CD4-positive, CD25-positive, alpha-beta regulatory T cell (primary cell): ENCODE measurements around the gene FYN. TPM values are rescaled to one million over a fixed set of nuclear protein-coding genes. Genes with fewer than 3 reads are reported as not detected.

Experiments used
- ATAC-seq, 2 donors: fragments of 150-1000 bp; cut with Tn5 transposase; one replicate each; pipeline ENCODE4 v1.10.0; 2021; ENCODE audit warnings: low read depth in 2 of 2, moderate number of reproducible peaks in 2 of 2, moderate library complexity in 1 of 2
- DNase-seq, 3 donors: peaks; one replicate each; pipeline versions ENCODE4 v3.0.0 to v3.0.0-alpha.2; 2012 to 2022; ENCODE audit warnings: mixed read lengths in 1 of 3
- H3K27ac ChIP-seq: one replicate; pipeline ENCODE4 v1.7.0; 2013; ENCODE audit warnings: mild to moderate bottlenecking, low read length; ENCODE audit not compliant: insufficient read depth, poor library complexity, severe bottlenecking
- H3K27me3 ChIP-seq: one replicate; pipeline ENCODE4 v1.7.0; 2013; ENCODE audit warnings: low read length; ENCODE audit not compliant: control insufficient read depth, insufficient read depth
- H3K36me3 ChIP-seq: one replicate; pipeline ENCODE4 v1.7.0; 2013; ENCODE audit warnings: mild to moderate bottlenecking, low read length, moderate library complexity; ENCODE audit not compliant: control insufficient read depth, insufficient read depth
- H3K4me1 ChIP-seq: 2 replicates; pipeline ENCODE4 v1.7.0; 2013; ENCODE audit warnings: mild to moderate bottlenecking, low read length; ENCODE audit not compliant: insufficient read depth, control insufficient read depth, poor library complexity, severe bottlenecking
- H3K4me3 ChIP-seq: one replicate; pipeline ENCODE4 v1.7.0; 2013; ENCODE audit warnings: low read depth, mild to moderate bottlenecking, low read length, moderate library complexity
- H3K9me3 ChIP-seq, 2 experiments: 1 replicate in 1 of 2; 2 replicates in 1 of 2; pipeline ENCODE4 v1.7.0; 2013; ENCODE audit warnings: low read length in 2 of 2, mild to moderate bottlenecking in 1 of 2, moderate library complexity in 1 of 2; ENCODE audit not compliant: control insufficient read depth in 2 of 2
- H3K27ac Mint-ChIP-seq, 3 donors: one replicate each; pipeline ENCODE4 v1.8.0; 2020 to 2022; ENCODE audit warnings: mild to moderate bottlenecking in 3 of 3, mixed read lengths in 3 of 3, moderate library complexity in 2 of 3
- H3K27me3 Mint-ChIP-seq: one replicate; pipeline ENCODE4 v1.8.0; 2022; ENCODE audit warnings: mild to moderate bottlenecking, mixed read lengths
- H3K36me3 Mint-ChIP-seq: one replicate; pipeline ENCODE4 v1.8.0; 2020; ENCODE audit warnings: mixed read lengths
- H3K4me1 Mint-ChIP-seq, 4 donors: one replicate each; pipeline ENCODE4 v1.8.0; 2020 to 2022; ENCODE audit warnings: mixed read lengths in 4 of 4, mild to moderate bottlenecking in 1 of 4
- H3K4me3 Mint-ChIP-seq, 4 donors: one replicate each; pipeline ENCODE4 v1.8.0; 2020 to 2022; ENCODE audit warnings: mild to moderate bottlenecking in 4 of 4, mixed read lengths in 4 of 4, moderate library complexity in 3 of 4
- H3K9me3 Mint-ChIP-seq, 7 donors: one replicate each; pipeline ENCODE4 v1.8.0; 2020 to 2022; ENCODE audit warnings: mixed read lengths in 7 of 7, mild to moderate bottlenecking in 3 of 7, moderate library complexity in 2 of 7
- polyA plus RNA-seq, 4 donors: library from polyadenylated mRNA; unstranded; fragments of 300-500 nt; fragmentation: Illumina TruSeq; gene quantifications; one replicate each; pipeline ENCODE4 v1.2.3, GENCODE V29; 2021
- total RNA-seq: library from RNA; stranded (reverse); gene quantifications from one replicate; pipeline ENCODE4 v1.2.3, GENCODE V29; 2022

The FYN gene
- total and polyA plus RNA-seq, 5 donors from 2014 or later: 267 to 592 (median 295) TPM

DNA sequence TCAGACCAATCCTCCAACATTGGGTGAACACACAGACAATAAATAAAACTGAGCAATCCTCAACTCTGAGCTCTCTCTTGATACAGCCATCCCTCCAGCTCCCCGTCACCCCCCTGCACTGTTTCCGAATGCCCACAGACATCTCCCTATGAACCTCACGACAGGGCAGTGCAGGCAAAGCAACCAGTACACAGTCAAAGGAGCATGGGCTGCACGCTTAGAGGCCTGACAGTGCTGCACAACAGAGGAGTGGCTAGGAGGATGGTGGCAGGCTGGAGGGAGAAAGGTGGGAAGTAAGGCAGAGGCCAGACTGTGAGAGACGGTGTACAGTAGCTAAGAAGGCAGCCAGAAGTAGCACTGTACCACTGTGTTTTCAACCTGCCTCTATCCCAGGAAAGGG lies 24.0 kb downstream of the FYN start:
- H3K4me3 Mint-ChIP-seq: peak overlapping the region in 3 of 4 donors; percentile 14 to 76 (median 71)
- H3K36me3 ChIP-seq: peaks cover 15% of the 10 kb centered on the region
- peaks cover 30% of the 10 kb centered on the region for H3K36me3 Mint-ChIP-seq
- no peak overlapping the region for H3K27ac ChIP-seq
- DNase-seq (no peak), ATAC-seq (no peak)
- H3K9me3 Mint-ChIP-seq: no peaks in the 10 kb centered on the region
- no peak overlapping the region for H3K4me3 ChIP-seq
- no peaks in the 10 kb centered on the region for H3K27me3 Mint-ChIP-seq
- no peaks in the 10 kb centered on the region for H3K9me3 ChIP-seq
- H3K27me3 ChIP-seq: no peaks in the 10 kb centered on the region
- H3K4me1 ChIP-seq: peaks cover 93% of the 10 kb centered on the region
- peak overlapping the region; percentile 70 to 84 (median 71) for H3K27ac Mint-ChIP-seq
- H3K4me1 Mint-ChIP-seq: peaks cover 55 to 89% (median 71%) of the 10 kb centered on the region in 4 donors

DNA sequence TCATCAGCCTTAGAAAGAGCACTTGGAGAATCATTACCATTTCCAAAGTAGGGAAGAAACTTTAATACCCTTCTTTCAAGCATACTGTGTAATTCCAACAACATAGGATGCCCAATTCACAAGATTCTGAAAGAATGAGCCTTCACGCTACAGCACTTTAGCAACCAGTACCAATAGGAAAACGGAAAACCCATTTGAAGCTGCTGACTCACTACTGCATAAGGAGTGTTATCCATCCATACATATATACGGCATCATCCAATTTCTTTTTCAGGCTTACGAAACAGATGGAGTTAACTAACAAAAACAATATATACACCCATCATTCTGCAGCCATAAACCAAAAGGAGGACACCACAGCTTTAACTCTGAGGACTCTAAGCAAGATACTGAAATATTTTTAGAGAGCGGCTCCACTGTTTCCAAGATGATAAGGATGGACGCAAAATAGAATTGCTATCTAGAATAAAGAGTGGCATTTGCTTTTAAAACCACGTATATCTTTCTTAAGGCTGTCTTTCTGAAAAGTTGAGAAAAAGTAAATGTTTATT lies 24.9 kb downstream of the FYN start:
- Histone ChIP-seq H3K4me3 (peak overlapping the region; percentile 6), H3K27me3 (no peaks in the 10 kb centered on the region), H3K4me1 (peaks cover 93% of the 10 kb centered on the region), H3K9me3 (no peaks in the 10 kb centered on the region), H3K27ac (peak overlapping the region; percentile 86), H3K36me3 (peaks cover 15% of the 10 kb centered on the region)
- H3K27ac Mint-ChIP-seq: no peak overlapping the region
- DNase-seq: no peak
- H3K4me1 Mint-ChIP-seq: peaks cover 46 to 79% (median 67%) of the 10 kb centered on the region in 4 donors
- no peaks in the 10 kb centered on the region for H3K27me3 Mint-ChIP-seq
- peak overlapping the region in 2 of 4 donors; percentile 15 to 69 for H3K4me3 Mint-ChIP-seq
- no peak for ATAC-seq
- peaks cover 26% of the 10 kb centered on the region for H3K36me3 Mint-ChIP-seq
- H3K9me3 Mint-ChIP-seq: no peaks in the 10 kb centered on the region

DNA sequence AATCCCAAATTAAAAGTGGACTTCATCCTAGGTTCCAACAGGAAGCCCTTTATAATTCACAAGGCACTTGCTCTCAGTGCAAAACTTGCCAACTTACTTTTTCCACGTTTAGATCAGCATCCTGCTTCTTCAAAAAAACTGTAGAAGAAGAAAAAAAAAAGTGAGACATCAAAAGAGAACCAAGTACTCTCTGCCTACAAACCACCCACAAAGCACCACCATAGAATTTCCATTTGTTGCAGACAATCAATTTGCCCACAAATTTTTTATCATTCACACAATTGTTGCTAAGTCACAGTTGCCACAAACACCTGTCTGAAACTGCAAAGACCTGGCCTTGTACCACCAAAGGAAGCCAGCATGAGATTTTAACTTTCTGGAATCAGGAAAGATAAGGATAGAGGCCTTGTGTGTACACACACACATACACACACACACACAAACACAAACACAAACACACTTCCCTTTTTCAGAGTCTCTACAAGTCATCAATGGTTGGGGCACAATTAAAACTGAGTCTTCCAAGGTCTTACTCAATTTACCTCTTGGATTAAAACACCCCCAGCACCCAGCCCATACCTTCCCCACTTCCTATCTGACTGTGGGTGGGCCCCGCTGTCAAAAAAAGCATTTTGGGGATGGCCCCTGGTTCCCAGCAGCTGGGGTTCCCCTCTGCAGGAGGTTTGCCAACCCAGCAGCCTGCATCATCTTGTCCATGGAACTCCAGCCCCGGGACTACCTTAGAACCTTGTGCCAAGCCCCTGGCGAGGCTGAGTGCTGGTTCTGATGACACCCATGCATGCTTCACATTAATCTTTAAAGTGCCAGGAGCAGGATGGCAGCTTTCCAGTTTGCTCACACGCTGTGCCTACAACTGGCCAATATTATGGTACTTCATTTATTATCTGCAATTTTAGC lies 26.5 kb downstream of the FYN start:
- Mint-ChIP-seq H3K9me3 (no peaks in the 10 kb centered on the region), H3K4me1 (peaks cover 30 to 65% (median 53%) of the 10 kb centered on the region in 4 donors), H3K36me3 (peaks cover 14% of the 10 kb centered on the region), H3K27ac (peak overlapping the region in 1 of 3 donors; percentile 86), H3K27me3 (no peaks in the 10 kb centered on the region), H3K4me3 (peak overlapping the region in 3 of 4 donors; percentile 37 to 48 (median 42))
- H3K4me3 ChIP-seq: peak overlapping the region; percentile 37
- peak overlapping the region; percentile 86 for H3K27ac ChIP-seq
- no peak for ATAC-seq
- no peaks in the 10 kb centered on the region for H3K27me3 ChIP-seq
- peaks cover 93% of the 10 kb centered on the region for H3K4me1 ChIP-seq
- peaks cover 15% of the 10 kb centered on the region for H3K36me3 ChIP-seq
- peak in 2 of 3 donors; percentile 67 to 70 for DNase-seq
- no peaks in the 10 kb centered on the region for H3K9me3 ChIP-seq

DNA sequence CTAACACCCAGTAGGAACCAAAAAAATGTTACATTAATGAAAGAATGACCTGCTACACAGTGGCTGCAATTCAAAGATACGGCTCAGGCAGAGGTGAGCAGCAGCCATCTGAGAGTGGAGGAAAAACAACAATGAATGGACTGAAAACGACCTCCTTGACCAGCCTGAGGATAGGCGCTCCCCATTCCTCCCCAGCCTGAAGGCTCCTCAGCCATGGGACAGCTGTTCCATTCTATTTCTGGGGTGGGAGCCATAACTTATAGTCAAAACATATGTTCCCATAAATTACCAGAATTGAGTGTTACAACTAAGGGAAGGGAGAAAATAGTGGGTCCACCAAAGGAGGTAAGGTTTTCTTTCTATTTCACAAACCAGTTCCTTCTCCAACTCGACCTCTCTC lies 27.2 kb downstream of the FYN start:
- H3K27me3 Mint-ChIP-seq: no peaks in the 10 kb centered on the region
- no peaks in the 10 kb centered on the region for H3K9me3 Mint-ChIP-seq
- Histone ChIP-seq H3K27me3 (no peaks in the 10 kb centered on the region), H3K36me3 (peaks cover 11% of the 10 kb centered on the region), H3K4me1 (peaks cover 93% of the 10 kb centered on the region), H3K27ac (peak overlapping the region; percentile 86), H3K4me3 (peak overlapping the region; percentile 72), H3K9me3 (no peaks in the 10 kb centered on the region)
- peak overlapping the region in 2 of 4 donors; percentile 42 to 48 for H3K4me3 Mint-ChIP-seq
- ATAC-seq (no peak), DNase-seq (no peak)
- H3K27ac Mint-ChIP-seq: peak overlapping the region in 1 of 3 donors; percentile 86
- H3K36me3 Mint-ChIP-seq: peaks cover 14% of the 10 kb centered on the region
- H3K4me1 Mint-ChIP-seq: peaks cover 23 to 58% (median 46%) of the 10 kb centered on the region in 4 donors

DNA sequence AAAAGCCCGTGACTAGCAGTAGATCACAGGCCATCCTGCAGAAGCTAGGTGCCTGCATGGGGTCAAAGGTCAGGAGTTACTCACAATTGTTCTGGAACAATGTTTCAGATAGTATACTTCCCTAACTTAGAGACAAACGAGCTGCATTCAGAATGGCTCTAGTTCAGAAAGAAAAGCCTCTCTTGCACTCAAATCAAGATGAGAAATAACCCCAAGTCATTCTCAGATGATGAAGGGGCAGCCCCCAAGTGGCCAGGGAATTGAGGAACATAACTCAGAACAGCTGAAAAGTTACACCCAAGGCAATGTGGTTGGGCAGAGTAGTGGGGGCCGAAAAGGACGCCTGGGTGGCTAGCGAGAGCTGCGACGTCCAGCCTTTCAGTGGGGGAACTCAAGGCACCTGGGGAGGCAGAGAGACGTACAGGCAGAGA lies 27.8 kb downstream of the FYN start:
- Mint-ChIP-seq H3K4me3 (peak overlapping the region in 2 of 4 donors; percentile 18 to 42), H3K36me3 (peaks cover 14% of the 10 kb centered on the region), H3K4me1 (peaks cover 17 to 57% (median 43%) of the 10 kb centered on the region in 4 donors), H3K27ac (no peak overlapping the region), H3K27me3 (no peaks in the 10 kb centered on the region), H3K9me3 (no peaks in the 10 kb centered on the region)
- ATAC-seq: no peak
- H3K4me1 ChIP-seq: peaks cover 93% of the 10 kb centered on the region
- H3K27me3 ChIP-seq: no peaks in the 10 kb centered on the region
- peaks cover 11% of the 10 kb centered on the region for H3K36me3 ChIP-seq
- H3K9me3 ChIP-seq: no peaks in the 10 kb centered on the region
- peak overlapping the region; percentile 86 for H3K27ac ChIP-seq
- DNase-seq: no peak
- peak overlapping the region; percentile 72 for H3K4me3 ChIP-seq

DNA sequence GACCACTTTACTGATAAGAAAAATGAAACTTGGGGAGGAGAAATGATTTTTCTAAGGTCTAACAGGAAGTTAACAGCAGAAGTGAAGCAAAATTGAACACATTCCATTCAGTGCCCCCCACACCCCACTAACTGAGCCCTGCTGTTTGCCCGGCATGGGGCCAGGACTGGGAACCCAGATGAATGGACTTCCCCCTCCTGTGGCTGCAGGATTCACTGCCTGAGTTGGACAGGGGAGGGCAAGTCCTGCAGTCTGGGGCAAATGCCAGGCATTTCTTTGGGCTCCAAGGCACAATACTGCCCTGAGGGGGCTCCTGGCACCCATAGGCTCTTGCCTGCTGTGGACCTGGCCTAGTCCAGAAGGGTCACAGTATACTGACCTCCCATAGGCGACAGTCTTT lies 28.3 kb downstream of the FYN start:
- ATAC-seq: no peak
- Mint-ChIP-seq H3K27me3 (no peaks in the 10 kb centered on the region), H3K27ac (no peak overlapping the region), H3K4me1 (peaks cover 12 to 57% (median 41%) of the 10 kb centered on the region in 4 donors), H3K9me3 (no peaks in the 10 kb centered on the region), H3K4me3 (peak overlapping the region in 2 of 4 donors; percentile 17 to 78), H3K36me3 (peaks cover 10% of the 10 kb centered on the region)
- no peaks in the 10 kb centered on the region for H3K9me3 ChIP-seq
- H3K27me3 ChIP-seq: no peaks in the 10 kb centered on the region
- no peak for DNase-seq
- H3K27ac ChIP-seq: peak overlapping the region; percentile 86
- H3K4me3 ChIP-seq: peak overlapping the region; percentile 72
- H3K36me3 ChIP-seq: peaks cover 11% of the 10 kb centered on the region
- peaks cover 93% of the 10 kb centered on the region for H3K4me1 ChIP-seq

DNA sequence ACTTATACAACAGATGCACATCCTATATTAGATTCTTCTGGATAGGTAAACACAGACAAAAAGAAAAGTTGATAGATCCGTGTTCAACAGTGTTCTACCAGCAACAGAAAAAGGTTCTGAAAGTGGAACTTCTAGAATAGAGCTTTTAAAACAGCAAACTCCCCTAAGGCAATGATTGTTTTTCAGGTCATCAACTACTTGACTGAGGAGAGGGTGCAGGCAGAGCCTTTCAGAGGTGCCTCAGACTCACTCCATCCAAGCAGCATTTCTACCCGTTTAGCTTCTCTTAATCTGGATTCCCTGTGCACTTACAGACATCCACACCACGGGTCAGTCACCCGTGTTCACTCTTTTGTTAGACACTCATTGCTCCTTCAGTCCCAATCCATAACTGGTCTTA lies 28.9 kb downstream of the FYN start:
- peak overlapping the region in 2 of 4 donors; percentile 17 to 78 for H3K4me3 Mint-ChIP-seq
- Histone ChIP-seq H3K4me3 (peak overlapping the region; percentile 72), H3K4me1 (peaks cover 93% of the 10 kb centered on the region), H3K27ac (peak overlapping the region; percentile 86), H3K27me3 (no peaks in the 10 kb centered on the region), H3K36me3 (peaks cover 9% of the 10 kb centered on the region), H3K9me3 (no peaks in the 10 kb centered on the region)
- H3K4me1 Mint-ChIP-seq: peaks cover 6 to 57% (median 38%) of the 10 kb centered on the region in 4 donors
- ATAC-seq: no peak
- no peaks in the 10 kb centered on the region for H3K27me3 Mint-ChIP-seq
- peaks cover 6% of the 10 kb centered on the region for H3K36me3 Mint-ChIP-seq
- no peak overlapping the region for H3K27ac Mint-ChIP-seq
- no peaks in the 10 kb centered on the region for H3K9me3 Mint-ChIP-seq
- DNase-seq: no peak
